NCI-H345 treated with DMSO at 0.1 percent for 48 hours (cell line): ENCODE results near the gene ELMO1.

ENCODE experiments used
- DNase-seq: peaks from one replicate; lab custom pipeline; 2025; ENCODE audit not compliant: unreplicated experiment; lab: John Stamatoyannopoulos, UW

The ELMO1 gene

GRCh38 chr7:36964297-36964696, 484.4 kb downstream of the ELMO1 start:
- no peak for DNase-seq

- no peak for DNase-seq
Measured at GRCh38 chr7:36962367-36962766, 486.3 kb downstream of the ELMO1 start.

- DNase-seq = no peak
Measured at GRCh38 chr7:36961693-36962092, 487.0 kb downstream of the ELMO1 start.

- no peak for DNase-seq
Measured at GRCh38 chr7:36961097-36961496, 487.6 kb downstream of the ELMO1 start.

- DNase-seq = no peak
Measured at GRCh38 chr7:36960105-36960504, 488.6 kb downstream of the ELMO1 start.

- no peak for DNase-seq
Measured at GRCh38 chr7:36958111-36958733, 490.4 kb downstream of the ELMO1 start.

GRCh38 chr7:36957620-36958019, 491.0 kb downstream of the ELMO1 start:
- DNase-seq = no peak

GRCh38 chr7:36956814-36957213, 491.9 kb downstream of the ELMO1 start:
- no peak for DNase-seq

GRCh38 chr7:36955456-36956129, 493.1 kb downstream of the ELMO1 start:
- no peak for DNase-seq

GRCh38 chr7:36951257-36951697, 497.4 kb downstream of the ELMO1 start:
- DNase-seq = no peak

GRCh38 chr7:36949711-36950600, 498.7 kb downstream of the ELMO1 start:
- DNase-seq = peak; percentile 51

GRCh38 chr7:36946401-36946739, 502.3 kb downstream of the ELMO1 start:
- no peak for DNase-seq

GRCh38 chr7:36945612-36946400, 502.9 kb downstream of the ELMO1 start:
- peak; percentile 90 for DNase-seq

- no peak for DNase-seq
Measured at GRCh38 chr7:36944838-36945237, 503.8 kb downstream of the ELMO1 start.

GRCh38 chr7:36943591-36944435, 504.9 kb downstream of the ELMO1 start:
- DNase-seq = no peak

GRCh38 chr7:36942955-36943354, 505.7 kb downstream of the ELMO1 start:
- DNase-seq = no peak

GRCh38 chr7:36942541-36942940, 506.1 kb downstream of the ELMO1 start:
- DNase-seq = no peak

- DNase-seq = no peak
Measured at GRCh38 chr7:36942025-36942424, 506.6 kb downstream of the ELMO1 start.

GRCh38 chr7:36941359-36941758, 507.3 kb downstream of the ELMO1 start:
- no peak for DNase-seq

- DNase-seq = peak; percentile 80
Measured at GRCh38 chr7:36939816-36940215, 508.8 kb downstream of the ELMO1 start.
